ENCODE data around the gene PSRC1.

PSRC1 gene

GRCh38 chr1:109296782-109297181 lies 13.8 kb upstream of the PSRC1 start:
- no peaks in the 10 kb centered on the region for H3F3A ChIP-seq (ENCODE audit: insufficient read depth)
- H2AFZ ChIP-seq (ENCODE audit: low read depth, low read length, severe bottlenecking) = no peak overlapping the region
- H3K9me2 ChIP-seq (replicated peaks; ENCODE audit: insufficient read depth, low read length) = no peaks in the 10 kb centered on the region
- no peak for TF ChIP-seq EZH2phosphoT487 (conservative IDR thresholded peaks at IDR 0.05; ENCODE audit: low read length)
- TF ChIP-seq CTCF (IDR thresholded peaks at IDR 0.05; ENCODE audit: insufficient read depth, low read length, poor library complexity, severe bottlenecking) = no peak
- no peaks in the 10 kb centered on the region for H3K9me3 ChIP-seq (ENCODE audit: insufficient read depth, low read length)
- H3K4me3 ChIP-seq (ENCODE audit: insufficient read depth, low read length, poor library complexity, severe bottlenecking) = no peak overlapping the region
- H4K20me1 ChIP-seq (ENCODE audit: low read depth, low read length) = no peaks in the 10 kb centered on the region
- no peaks in the 10 kb centered on the region for H3K79me2 ChIP-seq (ENCODE audit: insufficient read depth, low read length)
- no peak overlapping the region for H3K9ac ChIP-seq (ENCODE audit: low read length)
- H3K27ac ChIP-seq (ENCODE audit: low read depth, low read length) = no peak overlapping the region
- H3K4me2 ChIP-seq (ENCODE audit: low read depth, low read length, poor library complexity, severe bottlenecking) = no peak overlapping the region
- H3K27me3 ChIP-seq (ENCODE audit: low read length) = no peaks in the 10 kb centered on the region
- H3K36me3 ChIP-seq (ENCODE audit: low read length) = no peaks in the 10 kb centered on the region

- no peaks in the 10 kb centered on the region for H3K9me2 ChIP-seq (replicated peaks; ENCODE audit: insufficient read depth, low read length)
- no peaks in the 10 kb centered on the region for H4K20me1 ChIP-seq (ENCODE audit: low read depth, low read length)
- H3K9me3 ChIP-seq (ENCODE audit: insufficient read depth, low read length) = no peaks in the 10 kb centered on the region
- H3F3A ChIP-seq (ENCODE audit: insufficient read depth) = no peaks in the 10 kb centered on the region
- no peak overlapping the region for H3K4me2 ChIP-seq (ENCODE audit: low read depth, low read length, poor library complexity, severe bottlenecking)
- no peaks in the 10 kb centered on the region for H3K36me3 ChIP-seq (ENCODE audit: low read length)
- no peak overlapping the region for H3K9ac ChIP-seq (ENCODE audit: low read length)
- TF ChIP-seq CTCF (IDR thresholded peaks at IDR 0.05; ENCODE audit: insufficient read depth, low read length, poor library complexity, severe bottlenecking) (no peak), EZH2phosphoT487 (conservative IDR thresholded peaks at IDR 0.05; ENCODE audit: low read length) (no peak)
- no peak overlapping the region for H3K4me3 ChIP-seq (ENCODE audit: insufficient read depth, low read length, poor library complexity, severe bottlenecking)
- H3K27me3 ChIP-seq (ENCODE audit: low read length) = no peaks in the 10 kb centered on the region
- no peak overlapping the region for H2AFZ ChIP-seq (ENCODE audit: low read depth, low read length, severe bottlenecking)
- H3K27ac ChIP-seq (ENCODE audit: low read depth, low read length) = no peak overlapping the region
- no peaks in the 10 kb centered on the region for H3K79me2 ChIP-seq (ENCODE audit: insufficient read depth, low read length)
Observed at GRCh38 chr1:109295712-109296415, 12.9 kb upstream of the PSRC1 start.

- Histone ChIP-seq H3K79me2 (ENCODE audit: insufficient read depth, low read length) (no peaks in the 10 kb centered on the region), H3K4me3 (ENCODE audit: insufficient read depth, low read length, poor library complexity, severe bottlenecking) (no peak overlapping the region), H3K4me2 (ENCODE audit: low read depth, low read length, poor library complexity, severe bottlenecking) (no peak overlapping the region), H4K20me1 (ENCODE audit: low read depth, low read length) (no peaks in the 10 kb centered on the region), H3K9me2 (replicated peaks; ENCODE audit: insufficient read depth, low read length) (no peaks in the 10 kb centered on the region), H3K27ac (ENCODE audit: low read depth, low read length) (no peak overlapping the region), H3F3A (ENCODE audit: insufficient read depth) (no peaks in the 10 kb centered on the region), H2AFZ (ENCODE audit: low read depth, low read length, severe bottlenecking) (no peak overlapping the region), H3K9me3 (ENCODE audit: insufficient read depth, low read length) (no peaks in the 10 kb centered on the region), H3K9ac (ENCODE audit: low read length) (no peak overlapping the region), H3K27me3 (ENCODE audit: low read length) (no peaks in the 10 kb centered on the region), H3K36me3 (ENCODE audit: low read length) (no peaks in the 10 kb centered on the region)
- TF ChIP-seq CTCF (IDR thresholded peaks at IDR 0.05; ENCODE audit: insufficient read depth, low read length, poor library complexity, severe bottlenecking) = no peak
- no peak for TF ChIP-seq EZH2phosphoT487 (conservative IDR thresholded peaks at IDR 0.05; ENCODE audit: low read length)
Observed at GRCh38 chr1:109294481-109294880, 11.5 kb upstream of the PSRC1 start.
